OCI-LY1 (cell line): ENCODE data around the gene TRIM25.

ENCODE experiments used
- CTCF ChIP-seq: fragments of 200-600 bp; sonication (generic), shearing (Covaris generic); IDR thresholded peaks from 2 replicates; pipeline ENCODE4 v1.5.1; 2017; ENCODE audit warnings: mild to moderate bottlenecking, antibody characterized with exemption, low read length, moderate library complexity, mixed read lengths
- EZH2 ChIP-seq: fragments of 200-600 bp; sonication (generic), shearing (Covaris generic); IDR thresholded peaks from 2 replicates; pipeline ENCODE4 v1.8.0; 2017; ENCODE audit warnings: borderline replicate concordance, mixed run types, mild to moderate bottlenecking, antibody characterized with exemption, low read length, moderate library complexity, mixed read lengths

DNA sequence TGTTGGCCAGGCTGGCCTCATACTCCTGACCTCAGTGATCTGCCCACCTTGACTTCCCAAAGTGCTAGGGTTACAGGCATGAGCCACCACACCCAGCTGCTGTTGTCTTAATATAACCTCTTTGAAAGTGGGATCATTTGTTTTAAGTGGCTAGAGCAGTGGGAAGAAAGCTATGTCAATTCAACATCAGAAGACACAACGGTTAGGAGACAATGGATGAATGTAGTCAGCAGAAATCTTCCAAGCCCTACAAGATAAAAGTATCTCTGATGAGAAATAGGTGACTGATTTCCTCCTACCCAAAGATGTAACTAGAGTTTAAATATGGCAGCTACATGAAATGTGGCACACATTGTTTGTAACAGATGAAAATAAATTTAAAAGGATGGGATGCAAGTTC, 20.0 kb upstream of the TRIM25 start:
- TF ChIP-seq EZH2 (no peak), CTCF (no peak)
